ENCODE results near the gene SUSD1.

- TF ChIP-seq CTCF (IDR thresholded peaks at IDR 0.05) = peak; percentile 86
- no peak for TF ChIP-seq MAX (IDR thresholded peaks at IDR 0.05; ENCODE audit: low read depth)
- TF ChIP-seq FOSL2 (IDR thresholded peaks at IDR 0.05; ENCODE audit: borderline replicate concordance, low read depth) = no peak
- TF ChIP-seq, protein P1, sequence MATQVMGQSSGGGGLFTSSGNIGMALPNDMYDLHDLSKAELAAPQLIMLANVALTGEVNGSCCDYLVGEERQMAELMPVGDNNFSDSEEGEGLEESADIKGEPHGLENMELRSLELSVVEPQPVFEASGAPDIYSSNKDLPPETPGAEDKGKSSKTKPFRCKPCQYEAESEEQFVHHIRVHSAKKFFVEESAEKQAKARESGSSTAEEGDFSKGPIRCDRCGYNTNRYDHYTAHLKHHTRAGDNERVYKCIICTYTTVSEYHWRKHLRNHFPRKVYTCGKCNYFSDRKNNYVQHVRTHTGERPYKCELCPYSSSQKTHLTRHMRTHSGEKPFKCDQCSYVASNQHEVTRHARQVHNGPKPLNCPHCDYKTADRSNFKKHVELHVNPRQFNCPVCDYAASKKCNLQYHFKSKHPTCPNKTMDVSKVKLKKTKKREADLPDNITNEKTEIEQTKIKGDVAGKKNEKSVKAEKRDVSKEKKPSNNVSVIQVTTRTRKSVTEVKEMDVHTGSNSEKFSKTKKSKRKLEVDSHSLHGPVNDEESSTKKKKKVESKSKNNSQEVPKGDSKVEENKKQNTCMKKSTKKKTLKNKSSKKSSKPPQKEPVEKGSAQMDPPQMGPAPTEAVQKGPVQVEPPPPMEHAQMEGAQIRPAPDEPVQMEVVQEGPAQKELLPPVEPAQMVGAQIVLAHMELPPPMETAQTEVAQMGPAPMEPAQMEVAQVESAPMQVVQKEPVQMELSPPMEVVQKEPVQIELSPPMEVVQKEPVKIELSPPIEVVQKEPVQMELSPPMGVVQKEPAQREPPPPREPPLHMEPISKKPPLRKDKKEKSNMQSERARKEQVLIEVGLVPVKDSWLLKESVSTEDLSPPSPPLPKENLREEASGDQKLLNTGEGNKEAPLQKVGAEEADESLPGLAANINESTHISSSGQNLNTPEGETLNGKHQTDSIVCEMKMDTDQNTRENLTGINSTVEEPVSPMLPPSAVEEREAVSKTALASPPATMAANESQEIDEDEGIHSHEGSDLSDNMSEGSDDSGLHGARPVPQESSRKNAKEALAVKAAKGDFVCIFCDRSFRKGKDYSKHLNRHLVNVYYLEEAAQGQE (IDR thresholded peaks at IDR 0.05; ENCODE audit: low read depth, low read length) = no peak
These were observed 77.1 kb downstream of the SUSD1 start for GRCh38 chr9:112097712-112098688.

Data from SK-N-SH (cell line).